Right lobe of liver (tissue), 6 donors: Measurements from ENCODE around the gene LDB2. TPM values are rescaled to one million over a fixed set of nuclear protein-coding genes. Genes with fewer than 3 reads are reported as not detected.

Experiments used
- ATAC-seq, 4 donors: fragments of 200-7000 bp; cut with Tn5 transposase; one replicate each; pipeline ENCODE4 v1.9.1; 2020; ENCODE audit warnings: mild to moderate bottlenecking in 4 of 4, moderate library complexity in 4 of 4
- DNase-seq, 3 donors: peaks; one replicate each; pipeline ENCODE4 v3.0.0-alpha.2; 2020
- H3K27ac ChIP-seq, 3 donors: fragments of 200-600 bp; one replicate each; pipeline ENCODE4 v1.8.0; 2022
- H3K27me3 ChIP-seq, 2 donors: fragments of 200-600 bp; one replicate each; pipeline ENCODE4 v1.8.0; 2022
- H3K36me3 ChIP-seq, 4 donors: fragments of 200-600 bp; sonication (generic) in 1 of 4; one replicate each; pipeline versions ENCODE4 v1.5.1 to v1.8.0; 2017 to 2022; ENCODE audit warnings: control low read depth in 1 of 4
- H3K4me1 ChIP-seq, 4 donors: fragments of 200-600 bp; sonication (generic) in 1 of 4; one replicate each; pipeline versions ENCODE4 v1.5.1 to v1.8.0; 2017 to 2022; ENCODE audit warnings: control low read depth in 1 of 4
- H3K4me3 ChIP-seq, 3 donors: fragments of 200-600 bp; one replicate each; pipeline ENCODE4 v1.8.0; 2022
- H3K9me3 ChIP-seq, 4 donors: fragments of 200-600 bp; sonication (generic) in 1 of 4; one replicate each; pipeline versions ENCODE4 v1.5.1 to v1.8.0; 2017 to 2022; ENCODE audit warnings: control low read depth in 1 of 4
- POLR2A ChIP-seq: fragments of 450-650 bp; IDR thresholded peaks from one replicate; pipeline ENCODE4 v1.6.1; 2017; ENCODE audit warnings: antibody characterized with exemption, mild to moderate bottlenecking
- WGBS: methylation state at CpG from one replicate; pipeline ENCODE4 v1.1.6; 2018; ENCODE audit warnings: low coverage, low lambda C conversion rate; ENCODE audit not compliant: insufficient coverage; ENCODE audit errors: missing lambda C conversion rate; 5-methylcytosine and 5-hydroxymethylcytosine counted together
- intact Hi-C, 2 donors: fragments of 100-400 bp; cut with DNase I; formaldehyde crosslinking; loops; one replicate each; pipeline versions ENCODE4 v1.11.2 to v1.14.1; 2022
- total RNA-seq, 6 experiments: library from RNA; depleted of rRNA in 2 of 6; stranded (reverse); fragments of >200 nt in 2 of 6; fragmentation: NEBNext Ultra II Directional in 3 of 6; extraction: Animal tissue kit (Norgen Biotek cat#: 25700) in 3 of 6; gene quantifications; one replicate each; pipeline versions ENCODE4 v1.1.0 to v1.2.4, GENCODE V29; 2016 to 2023
- TF ChIP-seq, protein P1 (sequence below), 4 donors: fragments of 200-600 bp in 3 of 4; fragments of 450-650 bp in 1 of 4; IDR thresholded peaks; one replicate each; pipeline versions ENCODE4 v1.5.1 to v1.8.0; 2016 to 2022; ENCODE audit warnings: antibody characterized with exemption in 4 of 4, mild to moderate bottlenecking in 2 of 4
- donor health status: DM: no; HTN: yes; CAD: no.
- donor health status: DM: no; HTN: no; CAD: no.
- donor health status: DM: no; HTN: no; CAD: no.
- donor health status: DM: no; HTN: yes; CAD: no.
- donor health status: DM: no; HTN: yes; CAD: no.

LDB2 gene
- total RNA-seq, 6 experiments from 2014 or later: 11.4 to 26.6 (median 17.3) TPM

DNA sequence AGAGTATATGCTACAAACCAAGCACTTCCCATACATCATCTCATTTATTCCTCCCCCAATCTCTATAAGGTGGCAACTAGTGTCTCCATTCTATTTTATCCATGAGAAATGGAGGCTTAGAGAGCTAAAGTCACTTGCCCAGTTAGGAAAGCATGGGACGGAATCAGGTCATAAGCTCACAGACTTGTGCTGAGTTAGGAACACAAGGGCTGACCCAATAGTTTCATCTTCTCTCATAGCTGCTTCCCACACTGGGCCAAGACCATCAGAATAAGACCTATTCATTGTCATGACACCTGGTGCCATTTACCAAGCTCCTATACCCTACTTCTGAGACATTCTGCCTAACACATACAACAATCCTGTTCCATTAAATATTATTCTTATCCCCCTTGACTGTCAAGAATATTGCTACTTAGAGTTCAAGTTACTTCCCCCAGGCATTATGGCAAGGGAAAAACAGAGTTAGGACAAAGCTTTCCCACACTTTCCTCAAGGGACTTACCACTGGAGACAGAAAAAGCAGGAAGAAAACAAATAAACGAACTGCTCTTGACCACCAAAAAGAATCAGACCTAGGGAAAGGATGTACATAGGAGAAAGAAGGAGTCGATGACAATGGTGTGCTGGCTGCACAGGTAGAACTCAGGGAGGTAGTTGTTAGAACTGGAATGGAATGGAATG is 167.8 kb downstream of the LDB2 start:
- DNase-seq: no peak
- H3K4me1 ChIP-seq: no peaks in the 10 kb centered on the region
- intact Hi-C loops: no loop called here
- no peak for TF ChIP-seq POLR2A
- TF ChIP-seq, protein P1, sequence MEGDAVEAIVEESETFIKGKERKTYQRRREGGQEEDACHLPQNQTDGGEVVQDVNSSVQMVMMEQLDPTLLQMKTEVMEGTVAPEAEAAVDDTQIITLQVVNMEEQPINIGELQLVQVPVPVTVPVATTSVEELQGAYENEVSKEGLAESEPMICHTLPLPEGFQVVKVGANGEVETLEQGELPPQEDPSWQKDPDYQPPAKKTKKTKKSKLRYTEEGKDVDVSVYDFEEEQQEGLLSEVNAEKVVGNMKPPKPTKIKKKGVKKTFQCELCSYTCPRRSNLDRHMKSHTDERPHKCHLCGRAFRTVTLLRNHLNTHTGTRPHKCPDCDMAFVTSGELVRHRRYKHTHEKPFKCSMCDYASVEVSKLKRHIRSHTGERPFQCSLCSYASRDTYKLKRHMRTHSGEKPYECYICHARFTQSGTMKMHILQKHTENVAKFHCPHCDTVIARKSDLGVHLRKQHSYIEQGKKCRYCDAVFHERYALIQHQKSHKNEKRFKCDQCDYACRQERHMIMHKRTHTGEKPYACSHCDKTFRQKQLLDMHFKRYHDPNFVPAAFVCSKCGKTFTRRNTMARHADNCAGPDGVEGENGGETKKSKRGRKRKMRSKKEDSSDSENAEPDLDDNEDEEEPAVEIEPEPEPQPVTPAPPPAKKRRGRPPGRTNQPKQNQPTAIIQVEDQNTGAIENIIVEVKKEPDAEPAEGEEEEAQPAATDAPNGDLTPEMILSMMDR (IDR thresholded peaks at IDR 0.05): no peak
- WGBS: 67% methylated on average over 3 of the region's 3 CpGs
- H3K27me3 ChIP-seq: no peaks in the 10 kb centered on the region
- H3K27ac ChIP-seq: no peak overlapping the region
- H3K9me3 ChIP-seq: no peaks in the 10 kb centered on the region
- no peaks in the 10 kb centered on the region for H3K36me3 ChIP-seq
- H3K4me3 ChIP-seq: no peak overlapping the region
- ATAC-seq: no peak

DNA sequence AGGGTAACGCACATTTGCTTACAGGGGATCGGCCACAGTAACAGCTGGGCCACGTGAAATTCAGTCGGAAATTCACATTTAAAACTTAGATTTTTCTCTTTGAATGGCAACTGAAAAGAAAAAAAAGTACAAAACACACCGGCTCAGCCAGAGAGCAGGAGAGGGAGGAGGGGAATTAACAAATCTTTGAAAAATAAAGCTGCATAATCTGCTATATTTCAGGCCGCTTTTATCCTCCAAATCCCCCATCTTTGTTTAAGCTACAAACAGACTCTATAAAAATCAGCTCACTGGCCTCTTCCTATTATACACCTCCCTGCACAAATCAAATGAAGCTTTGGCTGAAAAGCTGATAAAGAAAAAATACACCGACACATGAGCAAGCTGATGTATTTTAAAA is 169.1 kb downstream of the LDB2 start:
- TF ChIP-seq, protein P1 (IDR thresholded peaks at IDR 0.05): no peak
- TF ChIP-seq POLR2A: no peak
- no peaks in the 10 kb centered on the region for H3K9me3 ChIP-seq
- no peaks in the 10 kb centered on the region for H3K27me3 ChIP-seq
- H3K4me1 ChIP-seq: no peaks in the 10 kb centered on the region
- no peak overlapping the region for H3K4me3 ChIP-seq
- no peaks in the 10 kb centered on the region for H3K36me3 ChIP-seq
- 72% methylated on average over 7 of the region's 7 CpGs for WGBS
- ATAC-seq: no peak
- intact Hi-C loops: no loop called here
- no peak overlapping the region for H3K27ac ChIP-seq
- DNase-seq: no peak

DNA sequence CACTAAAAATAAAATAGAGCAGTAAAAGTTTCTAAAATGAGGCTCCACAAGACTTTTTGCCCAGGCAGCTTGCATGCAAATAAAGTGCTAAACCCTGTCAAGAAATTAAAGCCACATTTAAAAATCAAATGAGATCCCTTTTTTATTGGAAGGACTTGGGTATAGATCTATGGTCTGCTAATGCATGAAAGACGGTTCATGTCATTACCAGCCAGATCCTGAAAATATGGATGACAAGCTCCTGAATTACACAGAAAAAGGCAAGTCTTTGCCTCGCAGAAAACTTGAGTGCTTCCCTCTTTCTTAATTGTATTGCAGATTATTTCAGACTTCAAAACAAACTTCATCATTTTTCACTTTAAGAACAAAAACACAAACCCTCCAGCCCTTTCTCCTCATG is 169.6 kb downstream of the LDB2 start:
- no peaks in the 10 kb centered on the region for H3K9me3 ChIP-seq
- no peaks in the 10 kb centered on the region for H3K36me3 ChIP-seq
- DNase-seq (no peak), ATAC-seq (no peak)
- intact Hi-C loops: no loop called here
- H3K27ac ChIP-seq: no peak overlapping the region
- no peaks in the 10 kb centered on the region for H3K27me3 ChIP-seq
- H3K4me1 ChIP-seq: peaks cover 0 to 4% (median 0%) of the 10 kb centered on the region in 4 donors
- H3K4me3 ChIP-seq: no peak overlapping the region
- TF ChIP-seq POLR2A: no peak
- TF ChIP-seq, protein P1 (IDR thresholded peaks at IDR 0.05): no peak
- WGBS: 81% methylated on average over 2 of the region's 2 CpGs

DNA sequence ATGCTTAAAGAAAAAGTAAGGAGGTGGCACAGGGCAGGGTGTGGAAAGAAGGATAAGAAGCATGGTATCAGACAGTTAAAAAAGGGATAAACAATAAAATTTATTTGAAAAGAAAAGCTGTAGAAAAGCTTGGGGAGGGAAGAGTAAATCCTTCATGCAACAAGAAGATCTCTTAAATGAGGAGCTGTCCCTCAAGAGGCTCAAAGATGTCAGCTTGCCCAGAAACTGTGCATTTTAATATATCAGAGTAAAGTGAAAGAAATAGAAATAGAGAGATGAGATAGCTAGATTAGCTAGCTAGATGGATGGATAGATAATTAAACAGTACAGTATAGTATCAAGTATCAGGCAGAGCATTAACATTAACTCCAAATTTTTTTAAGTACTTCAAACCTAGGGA is 170.3 kb downstream of the LDB2 start:
- DNase-seq (no peak), ATAC-seq (no peak)
- intact Hi-C loops: no loop called here
- no peaks in the 10 kb centered on the region for H3K27me3 ChIP-seq
- H3K9me3 ChIP-seq: no peaks in the 10 kb centered on the region
- peaks cover 0 to 7% (median 0%) of the 10 kb centered on the region in 4 donors for H3K4me1 ChIP-seq
- H3K27ac ChIP-seq: no peak overlapping the region
- H3K36me3 ChIP-seq: no peaks in the 10 kb centered on the region
- H3K4me3 ChIP-seq: no peak overlapping the region
- no peak for TF ChIP-seq POLR2A
- TF ChIP-seq, protein P1 (IDR thresholded peaks at IDR 0.05): no peak

DNA sequence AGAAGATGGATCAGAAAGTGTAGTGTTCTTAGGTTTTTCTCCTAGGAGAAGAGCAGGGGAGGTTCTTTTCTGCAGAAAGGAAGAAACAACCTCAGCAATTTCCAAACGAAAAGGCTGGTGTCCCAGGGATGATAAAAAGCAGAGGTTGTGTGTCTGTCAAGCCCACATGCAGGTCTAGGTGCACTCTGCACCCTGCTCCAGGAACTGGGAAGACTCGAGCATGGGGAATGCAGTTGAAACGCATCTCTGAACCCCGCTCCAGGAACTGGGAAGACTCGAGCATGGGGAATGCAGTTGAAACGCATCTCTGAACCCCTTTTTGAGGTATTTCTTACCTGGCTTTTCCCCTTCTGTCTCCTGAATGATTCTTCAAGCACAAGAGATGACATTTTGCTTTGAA is 171.2 kb downstream of the LDB2 start:
- ATAC-seq: no peak
- no peaks in the 10 kb centered on the region for H3K9me3 ChIP-seq
- no peaks in the 10 kb centered on the region for H3K36me3 ChIP-seq
- H3K27ac ChIP-seq: no peak overlapping the region
- peaks cover 0 to 10% (median 2%) of the 10 kb centered on the region in 4 donors for H3K4me1 ChIP-seq
- no peak for TF ChIP-seq POLR2A
- TF ChIP-seq, protein P1 (IDR thresholded peaks at IDR 0.05): no peak
- no peaks in the 10 kb centered on the region for H3K27me3 ChIP-seq
- intact Hi-C loops: no loop called here
- WGBS: 53% methylated on average over 5 of the region's 6 CpGs
- no peak overlapping the region for H3K4me3 ChIP-seq
- DNase-seq: no peak
